Heart right ventricle (tissue), 16 donors: ENCODE results near the gene PDE4DIP. TPM values are rescaled to one million over a fixed set of nuclear protein-coding genes. Genes with fewer than 3 reads are reported as not detected.
"Not testable (repeated sequence)": the region's sequence is repeated elsewhere in the genome, so short reads cannot be mapped to it uniquely, and the experiment has no call there.

Experiments
- ATAC-seq, 8 donors: fragments of 200-7000 bp; cut with Tn5 transposase; one replicate each; pipeline ENCODE4 v1.9.1; 2020; ENCODE audit warnings: mild to moderate bottlenecking in 8 of 8, moderate library complexity in 8 of 8, moderate number of reproducible peaks in 1 of 8
- DNase-seq, 2 donors: peaks; one replicate each; pipeline ENCODE4 v3.0.0-alpha.2; 2020
- H3K27ac ChIP-seq, 10 donors: fragments of 200-600 bp; sonication (generic) in 2 of 10; one replicate each; pipeline versions ENCODE4 v1.5.0 to v1.8.0; 2020 to 2022; ENCODE audit warnings: mild to moderate bottlenecking in 3 of 10
- H3K27me3 ChIP-seq, 7 donors: fragments of 200-600 bp; one replicate each; pipeline ENCODE4 v1.8.0; 2021 to 2022; ENCODE audit warnings: mild to moderate bottlenecking in 2 of 7
- H3K36me3 ChIP-seq, 9 donors: fragments of 200-600 bp; sonication (generic) in 1 of 9; one replicate each; pipeline versions ENCODE4 v1.5.0 to v1.8.0; 2020 to 2022; ENCODE audit warnings: mild to moderate bottlenecking in 2 of 9
- H3K4me1 ChIP-seq, 9 donors: fragments of 200-600 bp; sonication (generic) in 1 of 9; one replicate each; pipeline versions ENCODE4 v1.5.0 to v1.8.0; 2020 to 2022; ENCODE audit warnings: mild to moderate bottlenecking in 4 of 9
- H3K4me3 ChIP-seq, 10 donors: fragments of 200-600 bp; sonication (generic) in 2 of 10; one replicate each; pipeline versions ENCODE4 v1.5.0 to v1.8.0; 2020 to 2022; ENCODE audit warnings: mild to moderate bottlenecking in 7 of 10, moderate library complexity in 2 of 10
- H3K9me3 ChIP-seq, 11 donors: fragments of 200-600 bp in 10 of 11; sonication (generic) in 2 of 11; one replicate each; pipeline versions ENCODE4 v1.5.0 to v1.8.0; 2013 to 2022; ENCODE audit warnings: mild to moderate bottlenecking in 2 of 11, control low read depth in 1 of 11, moderate library complexity in 1 of 11
- CTCF ChIP-seq, 9 donors: fragments of 200-600 bp; sonication (generic) in 2 of 9; IDR thresholded peaks; one replicate each; pipeline versions ENCODE4 v1.5.0 to v1.8.0; 2021 to 2022; ENCODE audit warnings: antibody characterized with exemption in 9 of 9, mild to moderate bottlenecking in 5 of 9, moderate library complexity in 1 of 9
- WGBS, 2 donors: extraction: QIAGEN DNeasy Blood & Tissue Kit; methylation state at CpG; one replicate each; pipeline ENCODE4 v1.1.7; 2013; ENCODE audit warnings: inconsistent platforms in 1 of 2; 5-methylcytosine and 5-hydroxymethylcytosine counted together
- intact Hi-C, 10 donors: fragments of 100-400 bp; cut with DNase I; formaldehyde crosslinking; loops; one replicate each; pipeline versions ENCODE4 v1.11.1 to v1.14.2; 2022
- polyA plus RNA-seq, 2 donors: library from polyadenylated mRNA; stranded (reverse); fragments of 200-250 nt; gene quantifications; one replicate each; pipeline ENCODE4 v1.2.3, GENCODE V29; 2013
- total RNA-seq, 10 donors: library from RNA; stranded (reverse); fragmentation: NEBNext Ultra II Directional in 3 of 10; extraction: Animal tissue kit (Norgen Biotek cat#: 25700) in 3 of 10; gene quantifications; one replicate each; pipeline versions ENCODE4 v1.2.1 to v1.2.4, GENCODE V29; 2021 to 2023
- donor health status: Arrhythmogenic right ventricular cardiomyopathy.
- donor health status: ischemic (EF 13 %, LVEDD 7.1; RV severe dilation, severe dysfunction).
- donor health status: healthy with polysubstance abuse.
- donor health status: DM: no; HTN: yes; CAD: no.
- donor health status: DM: no; HTN: no; CAD: no.
- donor health status: ischemic (EF 25% LVEDD 6.9; RV normal size, moderate dysfunction).
- donor health status: ischemic (EF 25% LVEDD 5.7; RV mildly dilated, moderate dysfunction).
- donor health status: healthy.
- donor health status: DM: yes; HTN: yes; CAD: no.
- donor health status: Ischemic cardiomyopathy.
- donor health status: ischemic (EF 35%, LVEDD 5.7; RV mildly dilated, moderate dysfunction).
- donor health status: nonischemic (EF 11% LVEDD 7.7; RV severe dilation, severe dysfunction).
- donor health status: DM: yes; HTN: yes; CAD: no.
- donor health status: PGD.
- donor health status: ischemic (EF 29% LVEDD 5.4; RV normal size, mild dysfunction).
- donor health status: nonischemic (EF 23%, LVEDD 6.1; RV moderate dilation, normal function).

Gene PDE4DIP
- total and polyA plus RNA-seq, 12 donors: 479 to 2,957 (median 2,581) TPM

- H3K9me3 ChIP-seq, H3K4me3 ChIP-seq, H3K27ac ChIP-seq, DNase-seq, H3K27me3 ChIP-seq, H3K4me1 ChIP-seq, intact Hi-C loops, ATAC-seq: not testable (repeated sequence)
- H3K36me3 ChIP-seq: peaks cover 0 to 15% (median 0%) of the 10 kb centered on the region in 9 donors
- TF ChIP-seq CTCF (IDR thresholded peaks at IDR 0.05): peak in 1 of 9 donors; percentile 11
- WGBS, 2 donors: 62 to 68% methylated on average over 4 of the region's 9 CpGs
Observed at GRCh38 chr1:149075505-149076127, 231.4 kb downstream of the PDE4DIP start.

Other genes starting within 250 kb of the PDE4DIP start
- 10 to 100 TPM in 4 of 10 donors, 1 to 10 TPM in 6; 4.1 to 16.6 (median 9.4) TPM for gene NBPF14, start 248.4 kb upstream of the PDE4DIP start, total RNA-seq
- 1 to 10 TPM; 5.3 to 8.2 TPM for gene NBPF14, start 248.4 kb upstream of the PDE4DIP start, polyA plus RNA-seq
- under 1 TPM in 5 of 10 donors, not detected in 5; 0.44 to 0.54 (median 0.52) TPM for gene NUDT4B, start 95.7 kb upstream of the PDE4DIP start, total RNA-seq
- gene NUDT4B, start 95.7 kb upstream of the PDE4DIP start, polyA plus RNA-seq: 1 to 10 TPM in 1 of 2 donors, not detected in 1; 8.1 TPM